WTC11 (cell line): ENCODE results near the gene PLPP2. TPM values are rescaled to one million over a fixed set of nuclear protein-coding genes. Genes with fewer than 3 reads are reported as not detected.

Experiments
- ATAC-seq: fragments of 200-7000 bp; cut with Tn5 transposase; 2 replicates; pipeline ENCODE4 v1.10.0; 2021; ENCODE audit warnings: mild to moderate bottlenecking, moderate library complexity
- CTCF ChIA-PET: fragments of 300-600 bp; sonication (Branson Sonifier 250); formaldehyde crosslinking; loops from one replicate; lab custom pipeline; 2021; ENCODE audit warnings: antibody characterized with exemption; lab: Charles Lee
- POLR2A ChIA-PET: fragments of 350-600 bp; sonication (Branson Sonifier 250); formaldehyde crosslinking; loops from one replicate; lab custom pipeline; 2021; ENCODE audit warnings: antibody characterized with exemption; lab: Charles Lee
- DNase-seq: peaks from one replicate; pipeline ENCODE4 v3.0.0; 2021; ENCODE audit warnings: low spot score
- H3K27ac Mint-ChIP-seq: 2 replicates; pipeline ENCODE4 v1.8.0; 2021; ENCODE audit warnings: mixed read lengths
- H3K27me3 Mint-ChIP-seq: 2 replicates; pipeline ENCODE4 v1.8.0; 2021; ENCODE audit warnings: low read depth, mild to moderate bottlenecking, moderate library complexity, mixed read lengths
- H3K36me3 Mint-ChIP-seq: 2 replicates; pipeline ENCODE4 v1.8.0; 2021; ENCODE audit warnings: mixed read lengths
- H3K4me1 Mint-ChIP-seq: 2 replicates; pipeline ENCODE4 v1.8.0; 2022; ENCODE audit warnings: mixed read lengths
- H3K4me3 Mint-ChIP-seq: 2 replicates; pipeline ENCODE4 v1.8.0; 2021; ENCODE audit warnings: mild to moderate bottlenecking, moderate library complexity, mixed read lengths
- H3K9me3 Mint-ChIP-seq: 2 replicates; pipeline ENCODE4 v1.8.0; 2021; ENCODE audit warnings: mixed read lengths
- ETV6 ChIP-seq: sonication (generic); formaldehyde crosslinking; IDR thresholded peaks from 2 replicates; pipeline ENCODE4 v1.8.1; 2022; ENCODE audit warnings: mild to moderate bottlenecking, missing genetic modification reagents
- FOXJ3 ChIP-seq: sonication (generic); formaldehyde crosslinking; IDR thresholded peaks from 2 replicates; pipeline ENCODE4 v1.9.0; 2021; ENCODE audit warnings: missing genetic modification reagents, mild to moderate bottlenecking, borderline replicate concordance
- GTF2I ChIP-seq: fragments of 250-450 bp; sonication (Bioruptor Pico); conservative IDR thresholded peaks from 2 replicates; pipeline ENCODE4 v1.4.0; 2021; ENCODE audit warnings: mild to moderate bottlenecking
- JAZF1 ChIP-seq: fragments of 250-450 bp; sonication (Bioruptor Pico); IDR thresholded peaks from 2 replicates; pipeline ENCODE4 v1.9.0; 2021; ENCODE audit warnings: moderate library complexity, mild to moderate bottlenecking, inconsistent platforms
- NR3C1 ChIP-seq: sonication (generic); formaldehyde crosslinking; conservative IDR thresholded peaks from 2 replicates; pipeline ENCODE4 v1.8.1; 2023; ENCODE audit warnings: low read depth, mild to moderate bottlenecking, missing genetic modification reagents
- TEAD4 ChIP-seq: sonication (generic); formaldehyde crosslinking; IDR thresholded peaks from 2 replicates; pipeline ENCODE4 v1.8.0; 2022; ENCODE audit warnings: mild to moderate bottlenecking, missing genetic modification reagents
- ZBTB21 ChIP-seq: sonication (generic); formaldehyde crosslinking; IDR thresholded peaks from 2 replicates; pipeline ENCODE4 v1.8.1; 2023; ENCODE audit warnings: mild to moderate bottlenecking, missing genetic modification reagents, borderline replicate concordance
- total RNA-seq: library from RNA; stranded (reverse); gene quantifications from 3 replicates; pipeline ENCODE4 v1.2.3, GENCODE V29; 2021
- TF ChIP-seq, protein P1 (sequence below): fragments of 250-450 bp; sonication (Bioruptor Pico); IDR thresholded peaks from 2 replicates; pipeline ENCODE4 v2.1.2; 2022; ENCODE audit warnings: mild to moderate bottlenecking, moderate library complexity
- TF ChIP-seq, protein P2 (sequence below): sonication (generic); formaldehyde crosslinking; IDR thresholded peaks from 2 replicates; pipeline ENCODE4 v1.8.1; 2022; ENCODE audit warnings: missing genetic modification reagents, borderline replicate concordance
- TF ChIP-seq, protein P3 (sequence below): fragments of 250-450 bp; sonication (Bioruptor Pico); IDR thresholded peaks from 2 replicates; pipeline ENCODE4 v1.9.0; 2021; ENCODE audit warnings: moderate library complexity, mild to moderate bottlenecking, inconsistent platforms, borderline replicate concordance
- TF ChIP-seq, protein P4 (sequence below): fragments of 250-450 bp; sonication (Bioruptor Pico); IDR thresholded peaks from 2 replicates; pipeline ENCODE4 v1.9.0; 2021; ENCODE audit warnings: mild to moderate bottlenecking, borderline replicate concordance
- TF ChIP-seq, protein P5 (sequence below): sonication (generic); formaldehyde crosslinking; IDR thresholded peaks from 2 replicates; pipeline ENCODE4 v1.8.0; 2022; ENCODE audit warnings: mild to moderate bottlenecking, missing genetic modification reagents

Gene PLPP2
- total RNA-seq, 1 experiment from 2014 or later: 78.7 TPM

DNA sequence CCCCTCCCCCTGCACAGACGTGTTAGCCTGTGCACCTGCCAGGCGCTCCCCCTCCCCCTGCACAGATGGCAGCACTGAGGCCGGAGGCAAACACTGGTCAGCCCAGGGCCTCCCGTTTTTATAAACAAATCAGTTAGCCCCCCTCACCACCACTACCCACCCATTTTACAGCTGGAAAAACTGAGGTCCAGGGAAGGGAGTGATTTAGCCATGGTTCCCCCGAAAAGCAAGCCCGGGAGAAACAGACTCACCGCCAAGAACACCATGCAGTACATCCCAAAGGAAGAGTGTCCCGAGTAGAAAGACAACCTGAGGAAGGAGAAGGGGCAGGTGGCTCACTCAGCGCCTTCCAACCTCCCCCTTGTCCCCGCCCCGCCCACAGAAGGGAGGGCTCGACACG lies 8.7 kb downstream of the PLPP2 start (continued):
- TF ChIP-seq, protein P1, sequence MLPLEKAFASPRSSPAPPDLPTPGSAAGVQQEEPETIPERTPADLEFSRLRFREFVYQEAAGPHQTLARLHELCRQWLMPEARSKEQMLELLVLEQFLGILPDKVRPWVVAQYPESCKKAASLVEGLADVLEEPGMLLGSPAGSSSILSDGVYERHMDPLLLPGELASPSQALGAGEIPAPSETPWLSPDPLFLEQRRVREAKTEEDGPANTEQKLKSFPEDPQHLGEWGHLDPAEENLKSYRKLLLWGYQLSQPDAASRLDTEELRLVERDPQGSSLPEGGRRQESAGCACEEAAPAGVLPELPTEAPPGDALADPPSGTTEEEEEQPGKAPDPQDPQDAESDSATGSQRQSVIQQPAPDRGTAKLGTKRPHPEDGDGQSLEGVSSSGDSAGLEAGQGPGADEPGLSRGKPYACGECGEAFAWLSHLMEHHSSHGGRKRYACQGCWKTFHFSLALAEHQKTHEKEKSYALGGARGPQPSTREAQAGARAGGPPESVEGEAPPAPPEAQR (CRISPR knock-in tag): no peak
- TF ChIP-seq, protein P2, sequence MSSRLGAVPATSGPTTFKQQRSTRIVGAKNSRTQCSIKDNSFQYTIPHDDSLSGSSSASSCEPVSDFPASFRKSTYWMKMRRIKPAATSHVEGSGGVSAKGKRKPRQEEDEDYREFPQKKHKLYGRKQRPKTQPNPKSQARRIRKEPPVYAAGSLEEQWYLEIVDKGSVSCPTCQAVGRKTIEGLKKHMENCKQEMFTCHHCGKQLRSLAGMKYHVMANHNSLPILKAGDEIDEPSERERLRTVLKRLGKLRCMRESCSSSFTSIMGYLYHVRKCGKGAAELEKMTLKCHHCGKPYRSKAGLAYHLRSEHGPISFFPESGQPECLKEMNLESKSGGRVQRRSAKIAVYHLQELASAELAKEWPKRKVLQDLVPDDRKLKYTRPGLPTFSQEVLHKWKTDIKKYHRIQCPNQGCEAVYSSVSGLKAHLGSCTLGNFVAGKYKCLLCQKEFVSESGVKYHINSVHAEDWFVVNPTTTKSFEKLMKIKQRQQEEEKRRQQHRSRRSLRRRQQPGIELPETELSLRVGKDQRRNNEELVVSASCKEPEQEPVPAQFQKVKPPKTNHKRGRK (CRISPR knock-in tag): no peak
- TF ChIP-seq, protein P3, sequence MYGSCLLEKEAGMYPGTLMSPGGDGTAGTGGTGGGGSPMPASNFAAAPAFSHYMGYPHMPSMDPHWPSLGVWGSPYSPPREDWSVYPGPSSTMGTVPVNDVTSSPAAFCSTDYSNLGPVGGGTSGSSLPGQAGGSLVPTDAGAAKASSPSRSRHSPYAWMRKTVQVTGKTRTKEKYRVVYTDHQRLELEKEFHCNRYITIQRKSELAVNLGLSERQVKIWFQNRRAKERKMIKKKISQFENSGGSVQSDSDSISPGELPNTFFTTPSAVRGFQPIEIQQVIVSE: no peak
- TF ChIP-seq, protein P4, sequence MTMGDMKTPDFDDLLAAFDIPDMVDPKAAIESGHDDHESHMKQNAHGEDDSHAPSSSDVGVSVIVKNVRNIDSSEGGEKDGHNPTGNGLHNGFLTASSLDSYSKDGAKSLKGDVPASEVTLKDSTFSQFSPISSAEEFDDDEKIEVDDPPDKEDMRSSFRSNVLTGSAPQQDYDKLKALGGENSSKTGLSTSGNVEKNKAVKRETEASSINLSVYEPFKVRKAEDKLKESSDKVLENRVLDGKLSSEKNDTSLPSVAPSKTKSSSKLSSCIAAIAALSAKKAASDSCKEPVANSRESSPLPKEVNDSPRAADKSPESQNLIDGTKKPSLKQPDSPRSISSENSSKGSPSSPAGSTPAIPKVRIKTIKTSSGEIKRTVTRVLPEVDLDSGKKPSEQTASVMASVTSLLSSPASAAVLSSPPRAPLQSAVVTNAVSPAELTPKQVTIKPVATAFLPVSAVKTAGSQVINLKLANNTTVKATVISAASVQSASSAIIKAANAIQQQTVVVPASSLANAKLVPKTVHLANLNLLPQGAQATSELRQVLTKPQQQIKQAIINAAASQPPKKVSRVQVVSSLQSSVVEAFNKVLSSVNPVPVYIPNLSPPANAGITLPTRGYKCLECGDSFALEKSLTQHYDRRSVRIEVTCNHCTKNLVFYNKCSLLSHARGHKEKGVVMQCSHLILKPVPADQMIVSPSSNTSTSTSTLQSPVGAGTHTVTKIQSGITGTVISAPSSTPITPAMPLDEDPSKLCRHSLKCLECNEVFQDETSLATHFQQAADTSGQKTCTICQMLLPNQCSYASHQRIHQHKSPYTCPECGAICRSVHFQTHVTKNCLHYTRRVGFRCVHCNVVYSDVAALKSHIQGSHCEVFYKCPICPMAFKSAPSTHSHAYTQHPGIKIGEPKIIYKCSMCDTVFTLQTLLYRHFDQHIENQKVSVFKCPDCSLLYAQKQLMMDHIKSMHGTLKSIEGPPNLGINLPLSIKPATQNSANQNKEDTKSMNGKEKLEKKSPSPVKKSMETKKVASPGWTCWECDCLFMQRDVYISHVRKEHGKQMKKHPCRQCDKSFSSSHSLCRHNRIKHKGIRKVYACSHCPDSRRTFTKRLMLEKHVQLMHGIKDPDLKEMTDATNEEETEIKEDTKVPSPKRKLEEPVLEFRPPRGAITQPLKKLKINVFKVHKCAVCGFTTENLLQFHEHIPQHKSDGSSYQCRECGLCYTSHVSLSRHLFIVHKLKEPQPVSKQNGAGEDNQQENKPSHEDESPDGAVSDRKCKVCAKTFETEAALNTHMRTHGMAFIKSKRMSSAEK: no peak
- TF ChIP-seq, all 79 proteins: peak for 0

DNA sequence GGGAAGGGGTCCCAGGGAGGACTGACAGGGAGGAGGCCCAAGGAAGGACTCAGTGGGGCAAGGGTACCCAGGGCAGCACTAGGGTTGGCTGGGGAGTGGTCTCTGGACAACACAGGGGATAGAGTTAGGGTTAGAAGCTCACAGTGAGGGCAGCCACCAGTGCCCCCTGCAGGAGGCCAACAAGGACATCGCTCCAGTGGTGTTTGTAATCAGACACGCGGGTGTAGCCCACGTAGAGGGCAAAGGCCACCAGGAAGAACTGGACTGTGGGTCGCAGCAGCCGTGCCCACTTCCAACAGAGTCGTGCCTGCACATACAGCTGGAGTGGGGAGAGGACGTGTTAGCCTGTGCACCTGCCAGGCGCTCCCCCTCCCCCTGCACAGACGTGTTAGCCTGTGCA lies 9.2 kb downstream of the PLPP2 start:
- Mint-ChIP-seq H3K4me3 (no peak overlapping the region), H3K4me1 (peaks cover 31% of the 10 kb centered on the region), H3K27me3 (no peaks in the 10 kb centered on the region), H3K9me3 (no peaks in the 10 kb centered on the region), H3K27ac (no peak overlapping the region), H3K36me3 (peaks cover 46% of the 10 kb centered on the region)
- TF ChIP-seq, protein P5, sequence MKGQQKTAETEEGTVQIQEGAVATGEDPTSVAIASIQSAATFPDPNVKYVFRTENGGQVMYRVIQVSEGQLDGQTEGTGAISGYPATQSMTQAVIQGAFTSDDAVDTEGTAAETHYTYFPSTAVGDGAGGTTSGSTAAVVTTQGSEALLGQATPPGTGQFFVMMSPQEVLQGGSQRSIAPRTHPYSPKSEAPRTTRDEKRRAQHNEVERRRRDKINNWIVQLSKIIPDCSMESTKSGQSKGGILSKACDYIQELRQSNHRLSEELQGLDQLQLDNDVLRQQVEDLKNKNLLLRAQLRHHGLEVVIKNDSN (CRISPR knock-in tag): no peak
- no peak for TF ChIP-seq ZBTB21 (CRISPR knock-in tag)
- no peak for TF ChIP-seq FOXJ3 (CRISPR knock-in tag)
- TF ChIP-seq, protein P2 (CRISPR knock-in tag): no peak
- no peak for TF ChIP-seq GTF2I (CRISPR knock-in tag)
- TF ChIP-seq NR3C1 (CRISPR knock-in tag): no peak
- TF ChIP-seq JAZF1 (CRISPR knock-in tag): no peak
- no peak for TF ChIP-seq TEAD4
- no peak for TF ChIP-seq ETV6
- no peak for DNase-seq
- ChIA-PET CTCF (interaction anchor here (0.6 to 1.2 kb wide), 2 partner anchors 14 to 15 kb away, joined by 3 to 4 read pairs; no protein-coding TSS in a partner anchor), POLR2A (interaction anchor here (0.6 kb wide), 1 partner anchor 94 kb away, joined by 9 read pairs; no protein-coding TSS in a partner anchor)
- ATAC-seq: no peak
